Neural cell (in vitro differentiated cells): Measurements from ENCODE around the gene TASL.

Experiments
- CTCF ChIP-seq: fragments of 450-650 bp; IDR thresholded peaks from 2 replicates; pipeline ENCODE4 v1.5.1; 2014; ENCODE audit warnings: antibody characterized with exemption, mild to moderate bottlenecking, moderate library complexity; ENCODE audit not compliant: poor library complexity, severe bottlenecking
- EP300 ChIP-seq: fragments of 450-650 bp; conservative IDR thresholded peaks from 2 replicates; pipeline ENCODE4 v1.6.1; 2014; ENCODE audit warnings: antibody characterized with exemption, mild to moderate bottlenecking, moderate library complexity; ENCODE audit not compliant: poor library complexity, severe bottlenecking
- EZH2 ChIP-seq: fragments of 200-600, 300-800 bp; shearing (Covaris generic), sonication (generic); IDR thresholded peaks from 2 replicates; pipeline ENCODE4 v1.6.1; 2014; ENCODE audit warnings: antibody characterized with exemption, low read length, borderline replicate concordance, mild to moderate bottlenecking; ENCODE audit not compliant: insufficient read depth, poor library complexity, severe bottlenecking
- MXI1 ChIP-seq: fragments of 450-650 bp; conservative IDR thresholded peaks from 2 replicates; pipeline ENCODE4 v1.6.1; 2014; ENCODE audit warnings: antibody characterized with exemption, mild to moderate bottlenecking; ENCODE audit not compliant: poor library complexity, severe bottlenecking
- REST ChIP-seq: IDR thresholded peaks from 2 replicates; pipeline ENCODE4 v1.6.1; 2012; ENCODE audit warnings: borderline replicate concordance
- SMC3 ChIP-seq: fragments of 450-650 bp; conservative IDR thresholded peaks from 2 replicates; pipeline ENCODE4 v1.6.1; 2014; ENCODE audit warnings: antibody characterized with exemption, mild to moderate bottlenecking, moderate library complexity; ENCODE audit not compliant: poor library complexity
- TAF1 ChIP-seq: IDR thresholded peaks from 2 replicates; pipeline ENCODE4 v1.6.1; 2012; ENCODE audit warnings: low read depth

- TF ChIP-seq EZH2: no peak
- no peak for TF ChIP-seq TAF1
- TF ChIP-seq CTCF: no peak
- no peak for TF ChIP-seq SMC3
- TF ChIP-seq MXI1: no peak
- peak; percentile 93 for TF ChIP-seq REST
- peak; percentile 74 for TF ChIP-seq EP300
These were observed 56.0 kb downstream of the TASL start for GRCh38 chrX:30521440-30522182.
